OCI-LY3 (cell line): Measurements from ENCODE around the gene ZCCHC24.

ENCODE experiments used
- H2AFZ ChIP-seq: fragments of 200-600, 300-600 bp; shearing (Covaris generic); 2 replicates; pipeline ENCODE4 v1.6.0; 2014; ENCODE audit warnings: antibody characterized with exemption, low read depth, low read length
- H3K27ac ChIP-seq: fragments of 200-600, 300-600 bp; sonication (generic); 2 replicates; pipeline ENCODE4 v1.5.1; 2014; ENCODE audit warnings: mild to moderate bottlenecking, low read length, moderate library complexity, mixed read lengths
- H3K27me3 ChIP-seq: fragments of 200-600, 300-600 bp; sonication (generic); 2 replicates; pipeline ENCODE4 v1.6.1; 2014; ENCODE audit warnings: low read depth, low read length, mixed read lengths
- H3K36me3 ChIP-seq: fragments of 200-600, 300-600 bp; sonication (generic); replicated peaks from 2 replicates; pipeline ENCODE3; 2014; ENCODE audit warnings: low read depth, low read length, mixed read lengths
- H3K4me1 ChIP-seq: fragments of 300-600, 200-600 bp; sonication (generic); 2 replicates; pipeline ENCODE4 v1.6.1; 2014; ENCODE audit warnings: low read length, mixed read lengths
- H3K4me2 ChIP-seq: fragments of 200-600, 300-600 bp; sonication (generic); 2 replicates; pipeline ENCODE4 v1.6.1; 2014; ENCODE audit warnings: low read length, mixed read lengths
- H3K4me3 ChIP-seq: fragments of 300-600, 200-600 bp; sonication (generic); 2 replicates; pipeline ENCODE4 v1.5.1; 2014; ENCODE audit warnings: antibody characterized with exemption, mild to moderate bottlenecking, low read length, moderate library complexity
- H3K79me2 ChIP-seq: fragments of 300-600, 200-600 bp; shearing (Covaris generic); 2 replicates; pipeline ENCODE4 v1.6.1; 2014; ENCODE audit warnings: mild to moderate bottlenecking, low read length, mixed read lengths
- H3K9ac ChIP-seq: fragments of 300-600, 200-600 bp; shearing (Covaris generic); 2 replicates; pipeline ENCODE4 v1.6.0; 2014; ENCODE audit warnings: mild to moderate bottlenecking, low read length, moderate library complexity
- H3K9me3 ChIP-seq: fragments of 200-600, 300-600 bp; shearing (Covaris generic); 2 replicates; pipeline ENCODE4 v1.6.1; 2014; ENCODE audit warnings: low read length, mixed read lengths; ENCODE audit not compliant: insufficient read depth
- H4K20me1 ChIP-seq: fragments of 200-600, 300-600 bp; sonication (generic); 2 replicates; pipeline ENCODE4 v1.6.1; 2016; ENCODE audit warnings: low read length, mixed read lengths; ENCODE audit not compliant: insufficient read depth
- CTCF ChIP-seq: fragments of 200-600, 300-600 bp; sonication (generic); IDR thresholded peaks from 2 replicates; pipeline ENCODE4 v1.5.1; 2014; ENCODE audit warnings: antibody characterized with exemption, low read length, low read depth
- EZH2phosphoT487 ChIP-seq: fragments of 200-600 bp; shearing (Covaris generic); IDR thresholded peaks from 2 replicates; pipeline ENCODE4 v1.6.1; 2018; ENCODE audit warnings: antibody characterized with exemption, mixed run types, low read depth

The ZCCHC24 gene

GRCh38 chr10:79434223-79434687 is 11.2 kb downstream of the ZCCHC24 start:
- TF ChIP-seq CTCF (no peak), EZH2phosphoT487 (no peak)
- no peak overlapping the region for H3K4me2 ChIP-seq
- H3K9ac ChIP-seq: no peak overlapping the region
- H3K9me3 ChIP-seq: no peaks in the 10 kb centered on the region
- no peaks in the 10 kb centered on the region for H3K79me2 ChIP-seq
- no peaks in the 10 kb centered on the region for H3K4me1 ChIP-seq
- no peak overlapping the region for H3K4me3 ChIP-seq
- no peaks in the 10 kb centered on the region for H3K36me3 ChIP-seq
- H3K27me3 ChIP-seq: no peaks in the 10 kb centered on the region
- no peak overlapping the region for H2AFZ ChIP-seq
- no peaks in the 10 kb centered on the region for H4K20me1 ChIP-seq
- H3K27ac ChIP-seq: no peak overlapping the region

- H3K9ac ChIP-seq: no peak overlapping the region
- H3K27me3 ChIP-seq: no peaks in the 10 kb centered on the region
- H3K4me2 ChIP-seq: no peak overlapping the region
- H3K4me3 ChIP-seq: no peak overlapping the region
- H2AFZ ChIP-seq: no peak overlapping the region
- no peaks in the 10 kb centered on the region for H3K79me2 ChIP-seq
- TF ChIP-seq CTCF (no peak), EZH2phosphoT487 (no peak)
- no peaks in the 10 kb centered on the region for H3K4me1 ChIP-seq
- no peaks in the 10 kb centered on the region for H4K20me1 ChIP-seq
- no peaks in the 10 kb centered on the region for H3K9me3 ChIP-seq
- H3K36me3 ChIP-seq: no peaks in the 10 kb centered on the region
- no peak overlapping the region for H3K27ac ChIP-seq
Measured at GRCh38 chr10:79433324-79434222, 11.9 kb downstream of the ZCCHC24 start.

- no peaks in the 10 kb centered on the region for H3K79me2 ChIP-seq
Measured at GRCh38 chr10:79431891-79432831, 13.3 kb downstream of the ZCCHC24 start.

More at GRCh38 chr10:79431891-79432831, 13.3 kb downstream of the ZCCHC24 start:
- TF ChIP-seq EZH2phosphoT487 (no peak), CTCF (no peak)
- H3K4me2 ChIP-seq: no peak overlapping the region
- no peaks in the 10 kb centered on the region for H3K36me3 ChIP-seq
- no peaks in the 10 kb centered on the region for H4K20me1 ChIP-seq
- no peaks in the 10 kb centered on the region for H3K9me3 ChIP-seq
- H2AFZ ChIP-seq: no peak overlapping the region
- H3K27me3 ChIP-seq: no peaks in the 10 kb centered on the region
- no peak overlapping the region for H3K27ac ChIP-seq
- H3K9ac ChIP-seq: no peak overlapping the region
- no peaks in the 10 kb centered on the region for H3K4me1 ChIP-seq
- no peak overlapping the region for H3K4me3 ChIP-seq
